Bronchial epithelial cell (primary cell): ENCODE results near the gene ALAS1. TPM values are rescaled to one million over a fixed set of nuclear protein-coding genes. Genes with fewer than 3 reads are reported as not detected.

Experiments used
- DNase-seq: peaks from one replicate; pipeline ENCODE4 v3.0.0-alpha.2; 2010; ENCODE audit warnings: low read depth
- FAIRE-seq: peaks from 2 replicates; lab custom pipeline; 2011; peaks lifted over from hg19 to GRCh38; lab: Jason Lieb, UNC
- H3K27me3 ChIP-seq: 2 replicates; pipeline ENCODE4 v1.5.1; 2011; ENCODE audit warnings: low read length; ENCODE audit not compliant: control insufficient read depth, insufficient read depth
- H3K36me3 ChIP-seq: 2 replicates; pipeline ENCODE4 v1.5.1; 2011; ENCODE audit warnings: low read length; ENCODE audit not compliant: control insufficient read depth, insufficient read depth
- H3K4me3 ChIP-seq: 2 replicates; pipeline ENCODE4 v1.5.1; 2011; ENCODE audit warnings: mild to moderate bottlenecking, low read depth, low read length, control low read depth
- total RNA-seq: library from RNA; depleted of rRNA; stranded (reverse); fragments of >200 nt; gene quantifications from 2 replicates; pipeline ENCODE4 v1.2.1, GENCODE V29; 2014
- TF ChIP-seq, protein P1 (sequence below): IDR thresholded peaks from 2 replicates; pipeline ENCODE4 v1.5.1; 2011; ENCODE audit warnings: mild to moderate bottlenecking, moderate library complexity, low read length, control low read depth, inconsistent platforms; ENCODE audit not compliant: insufficient read depth, severe bottlenecking

Gene ALAS1
- total RNA-seq, 1 donor from 2014 or later = 32.1 TPM

DNA sequence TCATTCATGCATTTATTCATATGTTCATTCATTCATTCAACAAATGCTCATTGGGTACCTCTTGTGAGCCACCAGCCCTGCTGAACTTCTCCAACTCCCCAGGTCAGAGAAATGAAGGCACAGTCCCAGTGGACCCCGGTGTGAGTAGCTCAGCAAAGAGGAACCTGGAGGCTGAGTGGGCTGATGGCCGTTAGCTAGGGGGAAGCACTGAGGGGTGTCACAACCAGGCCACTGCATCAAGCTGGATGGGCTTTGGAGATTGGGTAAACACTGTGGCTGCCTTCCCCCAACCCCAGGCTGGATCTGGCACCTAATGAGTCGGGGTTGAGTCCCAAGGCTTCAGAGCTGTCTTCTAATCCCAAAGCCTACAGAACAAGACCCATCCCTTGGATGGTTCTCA lies 12.1 kb upstream of the ALAS1 start:
- no peaks in the 10 kb centered on the region for H3K36me3 ChIP-seq
- DNase-seq = no peak
- H3K27me3 ChIP-seq = no peaks in the 10 kb centered on the region
- no peak overlapping the region for H3K4me3 ChIP-seq
- TF ChIP-seq, protein P1, sequence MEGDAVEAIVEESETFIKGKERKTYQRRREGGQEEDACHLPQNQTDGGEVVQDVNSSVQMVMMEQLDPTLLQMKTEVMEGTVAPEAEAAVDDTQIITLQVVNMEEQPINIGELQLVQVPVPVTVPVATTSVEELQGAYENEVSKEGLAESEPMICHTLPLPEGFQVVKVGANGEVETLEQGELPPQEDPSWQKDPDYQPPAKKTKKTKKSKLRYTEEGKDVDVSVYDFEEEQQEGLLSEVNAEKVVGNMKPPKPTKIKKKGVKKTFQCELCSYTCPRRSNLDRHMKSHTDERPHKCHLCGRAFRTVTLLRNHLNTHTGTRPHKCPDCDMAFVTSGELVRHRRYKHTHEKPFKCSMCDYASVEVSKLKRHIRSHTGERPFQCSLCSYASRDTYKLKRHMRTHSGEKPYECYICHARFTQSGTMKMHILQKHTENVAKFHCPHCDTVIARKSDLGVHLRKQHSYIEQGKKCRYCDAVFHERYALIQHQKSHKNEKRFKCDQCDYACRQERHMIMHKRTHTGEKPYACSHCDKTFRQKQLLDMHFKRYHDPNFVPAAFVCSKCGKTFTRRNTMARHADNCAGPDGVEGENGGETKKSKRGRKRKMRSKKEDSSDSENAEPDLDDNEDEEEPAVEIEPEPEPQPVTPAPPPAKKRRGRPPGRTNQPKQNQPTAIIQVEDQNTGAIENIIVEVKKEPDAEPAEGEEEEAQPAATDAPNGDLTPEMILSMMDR = no peak
- FAIRE-seq = no peak

DNA sequence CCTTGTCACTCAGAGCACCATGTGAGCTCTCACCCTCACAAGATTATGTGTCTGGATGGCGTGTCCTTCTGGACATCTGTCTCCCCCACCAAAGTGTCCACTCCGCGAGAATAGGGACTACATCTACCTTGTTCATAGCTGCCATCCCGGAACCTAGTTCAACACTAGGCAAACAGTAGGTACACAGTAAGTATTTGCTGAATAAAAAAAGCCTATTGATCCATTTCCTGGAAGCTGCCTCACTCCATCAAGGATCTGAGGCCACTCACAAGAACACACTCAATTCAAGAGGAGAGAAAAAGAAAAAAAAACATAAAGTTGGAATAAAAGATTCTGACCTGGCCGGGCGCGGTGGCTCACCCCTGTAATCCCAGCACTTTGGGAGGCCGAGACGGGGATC lies 11.2 kb upstream of the ALAS1 start:
- no peak for DNase-seq
- no peak overlapping the region for H3K4me3 ChIP-seq
- peaks cover 2% of the 10 kb centered on the region for H3K27me3 ChIP-seq
- TF ChIP-seq, protein P1 = no peak
- H3K36me3 ChIP-seq = no peaks in the 10 kb centered on the region
- FAIRE-seq = peak; percentile 13

DNA sequence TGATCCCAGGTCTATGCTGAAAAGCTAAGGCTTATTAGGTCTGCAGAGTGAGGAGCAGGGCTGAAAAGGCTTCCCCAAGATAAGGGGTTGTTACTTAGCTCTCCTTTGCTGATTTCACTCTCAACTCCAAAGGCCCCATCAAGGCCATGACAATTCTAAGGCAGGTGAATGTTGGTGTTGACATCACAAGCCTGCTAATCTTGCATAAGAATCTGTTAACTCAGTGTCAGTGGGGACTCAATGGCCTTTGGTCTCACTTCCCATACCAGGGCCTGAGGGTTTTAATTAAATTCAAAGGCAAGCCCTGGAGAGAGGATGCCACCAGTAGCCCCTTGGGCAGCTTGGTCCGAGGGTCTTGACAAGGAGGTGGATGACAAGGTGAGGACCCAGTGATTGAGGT lies 9.4 kb upstream of the ALAS1 start:
- TF ChIP-seq, protein P1 = no peak
- no peaks in the 10 kb centered on the region for H3K36me3 ChIP-seq
- H3K4me3 ChIP-seq = no peak overlapping the region
- no peak for FAIRE-seq
- H3K27me3 ChIP-seq = peaks cover 2% of the 10 kb centered on the region
- DNase-seq = no peak

DNA sequence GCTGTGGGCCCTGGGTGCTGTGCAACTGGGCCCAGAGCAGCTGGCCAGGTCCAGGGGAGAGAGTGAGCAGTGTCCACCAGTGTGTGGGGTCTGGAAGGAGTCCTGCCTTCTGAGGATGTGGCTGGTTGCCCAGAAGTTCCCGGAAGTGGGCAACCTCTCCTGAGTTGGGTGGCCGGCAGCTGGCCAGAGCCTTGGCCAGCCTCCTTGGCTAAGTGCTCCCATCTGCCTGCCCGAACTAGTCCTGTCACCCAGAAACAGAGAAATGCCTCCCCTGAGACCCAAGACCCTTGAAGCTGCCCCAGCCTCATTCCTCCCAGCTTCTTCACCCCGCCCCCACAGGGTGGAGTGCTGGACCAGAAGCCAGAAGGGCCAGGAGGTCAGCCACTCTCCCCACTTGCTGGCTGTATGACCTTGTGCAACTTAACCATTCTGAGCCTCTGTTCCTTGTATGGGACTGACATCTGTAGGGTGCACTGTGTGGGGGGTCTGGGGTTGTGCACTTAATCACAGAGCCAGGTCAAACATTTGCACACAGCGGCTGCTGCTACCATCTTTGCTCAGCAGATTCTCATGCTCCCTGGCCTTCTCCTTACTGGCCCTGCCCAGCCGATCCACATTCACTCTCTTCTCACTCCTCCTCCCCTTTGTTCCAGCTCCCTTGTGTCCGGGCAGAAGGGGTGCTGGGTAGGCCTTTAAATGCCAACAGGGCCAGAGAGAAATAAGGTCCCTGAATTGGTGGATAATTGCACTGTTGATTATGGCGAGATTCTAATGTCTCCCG lies 7.5 kb upstream of the ALAS1 start:
- FAIRE-seq (no peak), DNase-seq (no peak)
- TF ChIP-seq, protein P1 = no peak
- Histone ChIP-seq H3K27me3 (peaks cover 2% of the 10 kb centered on the region), H3K36me3 (no peaks in the 10 kb centered on the region), H3K4me3 (no peak overlapping the region)

DNA sequence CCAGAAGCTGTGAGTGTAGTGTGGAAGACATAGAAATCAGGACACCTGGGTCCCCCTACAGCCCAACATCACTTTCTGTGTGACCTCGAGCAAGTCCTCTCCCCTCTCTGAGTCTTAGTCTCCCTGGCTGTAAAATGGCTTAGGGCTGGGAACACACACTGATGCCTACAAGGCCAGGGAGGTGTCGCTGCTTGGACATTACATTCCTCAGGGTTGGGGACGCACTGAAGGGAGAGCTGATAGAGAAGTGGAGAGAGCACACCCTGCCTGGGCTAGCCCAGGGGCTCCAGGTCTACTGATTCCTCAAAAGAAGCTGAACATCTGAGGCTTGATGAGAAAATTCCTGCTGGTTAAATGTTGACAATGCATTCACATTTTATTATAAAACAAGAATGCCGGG lies 6.3 kb upstream of the ALAS1 start:
- TF ChIP-seq, protein P1 = no peak
- DNase-seq (no peak), FAIRE-seq (no peak)
- H3K27me3 ChIP-seq = peaks cover 2% of the 10 kb centered on the region
- no peaks in the 10 kb centered on the region for H3K36me3 ChIP-seq
- H3K4me3 ChIP-seq = no peak overlapping the region

DNA sequence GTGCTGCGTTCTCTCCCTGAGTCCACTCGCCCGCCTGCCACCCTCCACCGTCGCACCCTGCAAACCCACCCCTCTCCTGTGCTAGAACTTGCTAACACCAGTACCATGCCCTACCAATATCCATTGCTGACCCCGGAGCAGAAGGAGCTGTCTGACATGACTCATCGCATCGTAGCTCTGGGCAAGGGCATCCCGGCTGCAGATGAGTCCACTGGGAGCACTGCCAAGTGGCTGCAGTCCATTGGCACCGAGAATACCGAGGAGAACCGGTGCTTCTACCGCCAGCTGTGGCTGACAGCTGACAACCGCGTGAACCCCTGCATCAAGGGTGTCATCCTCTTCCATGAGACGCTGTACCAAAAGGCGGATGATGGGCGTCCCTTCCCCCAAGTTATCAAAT lies 4.9 kb upstream of the ALAS1 start:
- DNase-seq (peak; percentile 57), FAIRE-seq (no peak)
- Histone ChIP-seq H3K36me3 (no peaks in the 10 kb centered on the region), H3K27me3 (peaks cover 2% of the 10 kb centered on the region), H3K4me3 (no peak overlapping the region)
- TF ChIP-seq, protein P1 = no peak
